WTC11 (cell line): Measurements from ENCODE around the gene ZGLP1.

Source experiments
- AFF4 ChIP-seq: sonication (generic); formaldehyde crosslinking; IDR thresholded peaks from 2 replicates; pipeline ENCODE4 v1.8.1; 2023; ENCODE audit warnings: mild to moderate bottlenecking, missing genetic modification reagents, borderline replicate concordance
- ATF3 ChIP-seq: sonication (generic); formaldehyde crosslinking; conservative IDR thresholded peaks from 2 replicates; pipeline ENCODE4 v1.8.1; 2022; ENCODE audit warnings: mild to moderate bottlenecking, missing genetic modification reagents
- CTCF ChIP-seq: fragments of 200-600 bp; IDR thresholded peaks from 2 replicates; pipeline ENCODE4 v1.8.0; 2022; ENCODE audit warnings: antibody characterized with exemption
- E2F4 ChIP-seq: sonication (generic); formaldehyde crosslinking; IDR thresholded peaks from 2 replicates; pipeline ENCODE4 v1.8.1; 2022; ENCODE audit warnings: low read depth, mild to moderate bottlenecking, moderate library complexity, missing genetic modification reagents, borderline replicate concordance
- MAX ChIP-seq: sonication (generic); formaldehyde crosslinking; IDR thresholded peaks from 2 replicates; pipeline ENCODE4 v1.8.0; 2022; ENCODE audit warnings: mild to moderate bottlenecking, missing genetic modification reagents
- TCF7 ChIP-seq: sonication (generic); formaldehyde crosslinking; IDR thresholded peaks from 2 replicates; pipeline ENCODE4 v1.8.0; 2022; ENCODE audit warnings: mild to moderate bottlenecking, low read depth, missing genetic modification reagents, moderate library complexity
- TP53 ChIP-seq: sonication (generic); formaldehyde crosslinking; IDR thresholded peaks from 2 replicates; pipeline ENCODE4 v1.8.1; 2023; ENCODE audit warnings: mild to moderate bottlenecking, missing genetic modification reagents

- no peak for TF ChIP-seq ATF3 (CRISPR knock-in tag)
- peak; percentile 73 for TF ChIP-seq MAX (CRISPR knock-in tag)
- TF ChIP-seq TP53 (CRISPR knock-in tag): no peak
- TF ChIP-seq CTCF: no peak
- no peak for TF ChIP-seq E2F4 (CRISPR knock-in tag)
- no peak for TF ChIP-seq AFF4 (CRISPR knock-in tag)
- no peak for TF ChIP-seq TCF7 (CRISPR knock-in tag)
These were observed 23.5 kb upstream of the ZGLP1 start, which contains the start of gene RAVER1 for GRCh38 chr19:10332965-10333757.
